Tibial artery (tissue), 4 donors: ENCODE data around the gene GAR1.

Experiments
- DNase-seq, 2 donors: peaks; one replicate each; pipeline ENCODE4 v3.0.0-alpha.2; 2019
- H3K27ac ChIP-seq, 2 donors: fragments of 200-600 bp; sonication (generic) in 1 of 2; 1 replicate in 1 of 2; 2 replicates in 1 of 2; pipeline ENCODE4 v1.5.1; 2018 to 2019; ENCODE audit warnings: mild to moderate bottlenecking in 1 of 2
- H3K27me3 ChIP-seq, 2 donors: fragments of 200-600 bp; sonication (generic) in 1 of 2; one replicate each; pipeline versions ENCODE4 v1.5.1 to v1.6.0; 2016 to 2019
- H3K36me3 ChIP-seq, 3 donors: fragments of 200-600 bp; sonication (generic) in 2 of 3; one replicate each; pipeline ENCODE4 v1.5.1; 2016 to 2019; ENCODE audit warnings: mild to moderate bottlenecking in 2 of 3
- H3K4me1 ChIP-seq, 4 donors: fragments of 200-600 bp; sonication (generic) in 2 of 4; 1 replicate in 3 of 4; 2 replicates in 1 of 4; pipeline ENCODE4 v1.5.1; 2016 to 2019
- H3K4me3 ChIP-seq, 2 donors: fragments of 200-600 bp; sonication (generic) in 1 of 2; 1 replicate in 1 of 2; 2 replicates in 1 of 2; pipeline ENCODE4 v1.5.1; 2018 to 2019; ENCODE audit warnings: mild to moderate bottlenecking in 2 of 2
- H3K9me3 ChIP-seq, 3 donors: fragments of 200-600 bp; sonication (generic) in 1 of 3; one replicate each; pipeline ENCODE4 v1.5.1; 2016 to 2019
- intact Hi-C: fragments of 100-400 bp; cut with DNase I; formaldehyde crosslinking; loops from one replicate; pipeline ENCODE4 v1.15.0; 2023; ENCODE audit warnings: low total_unique reads
- TF ChIP-seq, protein P1 (sequence below), 2 experiments: fragments of 200-600 bp in 1 of 2; fragments of 450-650 bp in 1 of 2; IDR thresholded peaks; one replicate each; pipeline ENCODE4 v1.5.1; 2017 to 2019; ENCODE audit warnings: antibody characterized with exemption in 2 of 2, mild to moderate bottlenecking in 1 of 2, moderate library complexity in 1 of 2

Gene GAR1

DNA sequence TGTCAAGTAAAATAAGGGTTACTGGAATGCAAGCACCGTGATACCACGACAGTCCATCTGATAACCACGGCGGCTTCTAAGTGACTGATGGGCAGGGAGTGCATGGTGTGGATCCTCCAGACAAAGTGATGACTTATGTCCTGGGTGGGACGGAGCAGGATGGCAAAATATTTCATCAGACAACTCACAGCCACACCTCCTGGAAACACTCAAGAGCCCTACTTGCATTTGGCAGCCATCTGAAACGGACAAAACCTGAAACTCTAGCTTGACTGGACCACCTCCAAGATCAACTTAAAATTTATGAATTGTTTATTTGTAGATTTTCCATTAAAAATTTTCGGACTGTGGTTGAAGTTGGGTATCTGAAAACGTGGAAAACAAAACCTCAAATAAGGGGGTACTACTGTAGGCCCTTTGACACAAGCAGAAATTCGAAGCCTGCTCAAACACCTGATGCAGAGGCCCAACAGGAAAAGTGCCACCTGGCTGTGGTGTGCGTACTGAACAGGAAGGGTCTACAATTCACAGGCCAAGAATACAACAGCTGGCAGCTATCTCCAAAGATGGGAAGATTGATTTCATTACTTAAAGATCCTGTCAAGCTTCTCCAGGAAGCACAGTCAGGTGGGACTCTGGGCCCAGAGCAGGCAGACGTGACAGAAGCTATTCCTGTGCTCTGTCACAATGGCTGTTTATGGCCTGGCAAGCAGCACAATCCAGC, 58.4 kb downstream of the GAR1 start:
- peaks cover 0 to 5% (median 0%) of the 10 kb centered on the region in 3 donors for H3K9me3 ChIP-seq
- H3K4me1 ChIP-seq, result no peaks in the 10 kb centered on the region
- H3K36me3 ChIP-seq, result peaks cover 10 to 14% (median 11%) of the 10 kb centered on the region in 3 donors
- TF ChIP-seq, protein P1, sequence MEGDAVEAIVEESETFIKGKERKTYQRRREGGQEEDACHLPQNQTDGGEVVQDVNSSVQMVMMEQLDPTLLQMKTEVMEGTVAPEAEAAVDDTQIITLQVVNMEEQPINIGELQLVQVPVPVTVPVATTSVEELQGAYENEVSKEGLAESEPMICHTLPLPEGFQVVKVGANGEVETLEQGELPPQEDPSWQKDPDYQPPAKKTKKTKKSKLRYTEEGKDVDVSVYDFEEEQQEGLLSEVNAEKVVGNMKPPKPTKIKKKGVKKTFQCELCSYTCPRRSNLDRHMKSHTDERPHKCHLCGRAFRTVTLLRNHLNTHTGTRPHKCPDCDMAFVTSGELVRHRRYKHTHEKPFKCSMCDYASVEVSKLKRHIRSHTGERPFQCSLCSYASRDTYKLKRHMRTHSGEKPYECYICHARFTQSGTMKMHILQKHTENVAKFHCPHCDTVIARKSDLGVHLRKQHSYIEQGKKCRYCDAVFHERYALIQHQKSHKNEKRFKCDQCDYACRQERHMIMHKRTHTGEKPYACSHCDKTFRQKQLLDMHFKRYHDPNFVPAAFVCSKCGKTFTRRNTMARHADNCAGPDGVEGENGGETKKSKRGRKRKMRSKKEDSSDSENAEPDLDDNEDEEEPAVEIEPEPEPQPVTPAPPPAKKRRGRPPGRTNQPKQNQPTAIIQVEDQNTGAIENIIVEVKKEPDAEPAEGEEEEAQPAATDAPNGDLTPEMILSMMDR (IDR thresholded peaks at IDR 0.05), result no peak
- H3K4me3 ChIP-seq, result no peak overlapping the region
- H3K27me3 ChIP-seq, result no peaks in the 10 kb centered on the region
- no peak overlapping the region for H3K27ac ChIP-seq
- no peak for DNase-seq
- intact Hi-C loops, result no loop called here
